Mammary epithelial cell (primary cell): ENCODE measurements around the gene LRRC47.

ENCODE experiments used
- EZH2 ChIP-seq: IDR thresholded peaks from 2 replicates; pipeline ENCODE4 v1.6.1; 2012; ENCODE audit warnings: low read length, inconsistent platforms, borderline replicate concordance
- TF ChIP-seq, protein P1 (sequence below), 2 donors: IDR thresholded peaks in 1 of 2; conservative IDR thresholded peaks in 1 of 2; 2 replicates each; pipeline ENCODE4 v1.5.1; 2011 to 2012; ENCODE audit warnings: inconsistent platforms in 2 of 2, low read length in 2 of 2, mild to moderate bottlenecking in 2 of 2, control low read depth in 1 of 2, low read depth in 1 of 2; ENCODE audit not compliant: insufficient read depth in 1 of 2; ENCODE audit errors: extremely low read depth in 1 of 2

DNA sequence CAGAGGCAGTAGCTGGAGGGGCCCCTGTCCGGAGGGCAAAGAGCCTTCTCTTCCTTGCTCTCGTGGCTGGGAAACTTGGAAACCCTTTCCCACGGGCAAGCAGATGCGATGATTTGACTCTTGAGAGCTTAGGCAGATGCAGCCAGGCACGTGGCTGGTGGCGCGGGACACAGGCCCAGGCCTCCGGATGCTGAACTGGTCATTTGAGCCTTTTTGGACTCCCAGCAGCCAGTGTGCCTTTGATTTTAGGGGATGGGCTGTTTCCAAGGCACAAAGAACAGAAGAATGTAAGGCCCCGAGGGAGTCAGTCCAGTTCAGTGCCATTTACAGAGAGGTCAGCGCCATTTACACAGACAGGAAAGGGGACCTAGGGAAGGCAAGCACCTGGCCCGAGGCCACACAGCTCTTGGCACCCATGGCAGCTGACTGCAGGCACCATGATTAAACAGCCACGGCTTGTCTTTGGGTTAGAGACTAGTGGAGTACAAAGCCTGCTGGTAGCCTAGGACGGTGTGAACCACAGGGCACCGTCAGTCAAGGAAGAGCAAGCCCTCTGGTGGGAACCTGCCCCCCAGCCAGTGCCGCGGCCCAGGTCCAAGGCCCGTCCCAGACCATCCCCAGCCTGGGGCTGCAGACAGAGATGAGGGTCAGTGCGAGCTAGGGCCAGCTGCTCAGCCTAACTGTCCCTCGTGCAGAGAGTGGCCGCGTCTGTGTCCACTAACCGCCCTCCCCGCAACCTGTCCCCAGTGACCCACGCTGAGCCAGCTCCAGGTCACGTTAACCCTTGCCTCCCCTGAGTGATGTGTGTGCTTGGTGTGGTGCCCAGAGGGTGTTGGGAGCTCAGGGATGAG, 64.5 kb downstream of the LRRC47 start:
- TF ChIP-seq, protein P1, sequence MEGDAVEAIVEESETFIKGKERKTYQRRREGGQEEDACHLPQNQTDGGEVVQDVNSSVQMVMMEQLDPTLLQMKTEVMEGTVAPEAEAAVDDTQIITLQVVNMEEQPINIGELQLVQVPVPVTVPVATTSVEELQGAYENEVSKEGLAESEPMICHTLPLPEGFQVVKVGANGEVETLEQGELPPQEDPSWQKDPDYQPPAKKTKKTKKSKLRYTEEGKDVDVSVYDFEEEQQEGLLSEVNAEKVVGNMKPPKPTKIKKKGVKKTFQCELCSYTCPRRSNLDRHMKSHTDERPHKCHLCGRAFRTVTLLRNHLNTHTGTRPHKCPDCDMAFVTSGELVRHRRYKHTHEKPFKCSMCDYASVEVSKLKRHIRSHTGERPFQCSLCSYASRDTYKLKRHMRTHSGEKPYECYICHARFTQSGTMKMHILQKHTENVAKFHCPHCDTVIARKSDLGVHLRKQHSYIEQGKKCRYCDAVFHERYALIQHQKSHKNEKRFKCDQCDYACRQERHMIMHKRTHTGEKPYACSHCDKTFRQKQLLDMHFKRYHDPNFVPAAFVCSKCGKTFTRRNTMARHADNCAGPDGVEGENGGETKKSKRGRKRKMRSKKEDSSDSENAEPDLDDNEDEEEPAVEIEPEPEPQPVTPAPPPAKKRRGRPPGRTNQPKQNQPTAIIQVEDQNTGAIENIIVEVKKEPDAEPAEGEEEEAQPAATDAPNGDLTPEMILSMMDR (conservative IDR thresholded peaks at IDR 0.05 in 1 of 2, IDR thresholded peaks at IDR 0.05 in 1 of 2; ENCODE audit: extremely low read depth in 1 of 2, insufficient read depth in 1 of 2, low read depth in 1 of 2, low read length in 2 of 2) = no peak
- TF ChIP-seq EZH2 = no peak
